KOPT-K1 (cell line): ENCODE measurements around the gene PCDHA7.
"Not testable (repeated sequence)": the region's sequence is repeated elsewhere in the genome, so short reads cannot be mapped to it uniquely, and the experiment has no call there.

Source experiments
- H3K27ac ChIP-seq: fragments of 200-600 bp; sonication (generic); 2 replicates; pipeline ENCODE4 v1.5.1; 2016; ENCODE audit warnings: antibody characterized with exemption, mild to moderate bottlenecking, low read depth, low read length; ENCODE audit not compliant: poor library complexity, severe bottlenecking
- H3K36me3 ChIP-seq: fragments of 200-600 bp; sonication (generic); 2 replicates; pipeline ENCODE4 v1.5.1; 2017; ENCODE audit warnings: antibody characterized with exemption, mild to moderate bottlenecking, low read length, moderate library complexity; ENCODE audit not compliant: insufficient read depth
- H3K9me3 ChIP-seq: fragments of 200-600 bp; sonication (generic); 2 replicates; pipeline ENCODE4 v1.5.1; 2017; ENCODE audit warnings: antibody characterized with exemption, low read length, mild to moderate bottlenecking; ENCODE audit not compliant: insufficient read depth, poor library complexity, severe bottlenecking

The PCDHA7 gene

GRCh38 chr5:140840978-140841962, 7.2 kb downstream of the PCDHA7 start, which contains the start of gene PCDHA8:
Gene PCDHA8, plus strand, starts transcription at chr5:140841187. Its CDS starts 135 bp downstream, at chr5:140841322.
- no peak within 1 kb of the TSS for H3K27ac ChIP-seq
- no peaks in the 10 kb centered on the region for H3K9me3 ChIP-seq
- no peaks in the 10 kb centered on the region for H3K36me3 ChIP-seq

- H3K27ac ChIP-seq, result no peak overlapping the region
- H3K36me3 ChIP-seq, result no peaks in the 10 kb centered on the region
- H3K9me3 ChIP-seq, result no peaks in the 10 kb centered on the region
Measured at GRCh38 chr5:140842798-140843733, 9.0 kb downstream of the PCDHA7 start.

- not testable (repeated sequence) for H3K9me3 ChIP-seq, H3K36me3 ChIP-seq, H3K27ac ChIP-seq
Measured at GRCh38 chr5:140848139-140849102, 14.4 kb downstream of the PCDHA7 start, which contains the start of gene PCDHA9. Gene PCDHA9, plus strand, starts transcription at chr5:140848382. Its CDS starts 114 bp downstream, at chr5:140848496.

GRCh38 chr5:140849831-140850634, 16.0 kb downstream of the PCDHA7 start:
- not testable (repeated sequence) for H3K27ac ChIP-seq, H3K9me3 ChIP-seq, H3K36me3 ChIP-seq

- H3K27ac ChIP-seq, result no peak within 1 kb of the TSS
- H3K9me3 ChIP-seq, result no peaks in the 10 kb centered on the region
- no peaks in the 10 kb centered on the region for H3K36me3 ChIP-seq
Measured at GRCh38 chr5:140855772-140856674, 22.0 kb downstream of the PCDHA7 start, which contains the start of gene PCDHA10. Gene PCDHA10, plus strand, starts transcription at chr5:140855897. Its CDS starts 152 bp downstream, at chr5:140856049.

- H3K9me3 ChIP-seq, result no peaks in the 10 kb centered on the region
- no peaks in the 10 kb centered on the region for H3K36me3 ChIP-seq
- H3K27ac ChIP-seq, result no peak overlapping the region
Measured at GRCh38 chr5:140857177-140857986, 23.3 kb downstream of the PCDHA7 start.

DNA sequence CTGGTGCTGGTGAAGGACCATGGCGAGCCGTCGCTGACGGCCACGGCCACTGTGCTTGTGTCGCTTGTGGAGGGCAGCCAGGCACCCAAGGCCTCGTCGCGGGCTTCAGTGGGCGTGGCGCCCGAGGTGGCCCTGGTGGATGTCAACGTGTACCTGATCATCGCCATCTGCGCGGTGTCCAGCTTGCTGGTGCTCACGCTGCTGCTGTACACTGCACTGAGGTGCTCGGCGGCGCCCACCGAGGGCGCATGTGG, 23.8 kb downstream of the PCDHA7 start:
- H3K9me3 ChIP-seq, result no peaks in the 10 kb centered on the region
- no peak overlapping the region for H3K27ac ChIP-seq
- H3K36me3 ChIP-seq, result no peaks in the 10 kb centered on the region

DNA sequence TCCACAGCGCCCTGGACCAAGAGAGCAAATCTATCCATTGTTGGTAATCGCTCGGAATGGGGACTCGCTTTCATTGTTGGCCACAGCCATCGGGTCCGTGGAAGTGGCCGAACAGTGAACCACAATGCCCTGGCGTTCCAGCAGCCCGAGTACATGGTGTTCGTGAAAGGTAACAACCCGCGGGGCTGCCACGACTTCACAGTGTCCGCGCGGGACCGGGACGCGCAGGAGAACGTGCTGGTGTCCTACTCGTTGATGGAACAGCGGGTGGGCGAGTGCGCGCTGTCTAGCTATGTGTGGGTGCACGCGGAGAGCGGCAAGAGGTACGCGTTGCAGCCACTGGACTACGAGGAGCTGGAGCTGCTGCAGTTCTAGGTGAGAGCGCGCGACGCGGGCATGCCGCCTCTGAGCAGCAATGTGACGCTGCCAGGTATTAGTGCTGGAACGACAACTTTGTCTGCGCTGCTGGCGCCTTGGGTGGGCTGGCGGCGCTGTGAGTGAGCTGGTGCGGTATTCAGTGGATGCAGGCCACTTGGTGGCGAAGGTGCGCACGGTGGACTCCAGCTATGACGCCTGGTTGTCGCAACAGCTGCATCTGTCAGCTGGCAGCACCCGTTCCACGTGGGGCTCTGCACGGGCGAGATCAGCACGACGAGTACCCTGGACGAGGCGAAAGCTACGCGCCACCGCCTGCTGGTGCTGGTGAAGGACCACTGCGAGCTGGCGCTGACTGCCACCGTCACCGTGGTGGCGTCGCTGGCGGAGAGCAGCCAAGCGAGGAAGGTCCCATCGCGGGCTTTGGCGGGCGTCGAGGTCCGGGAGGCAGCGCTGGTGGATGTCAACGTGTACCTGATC, 28.6 kb downstream of the PCDHA7 start:
- Histone ChIP-seq H3K27ac (no peak overlapping the region), H3K9me3 (no peaks in the 10 kb centered on the region), H3K36me3 (no peaks in the 10 kb centered on the region)

DNA sequence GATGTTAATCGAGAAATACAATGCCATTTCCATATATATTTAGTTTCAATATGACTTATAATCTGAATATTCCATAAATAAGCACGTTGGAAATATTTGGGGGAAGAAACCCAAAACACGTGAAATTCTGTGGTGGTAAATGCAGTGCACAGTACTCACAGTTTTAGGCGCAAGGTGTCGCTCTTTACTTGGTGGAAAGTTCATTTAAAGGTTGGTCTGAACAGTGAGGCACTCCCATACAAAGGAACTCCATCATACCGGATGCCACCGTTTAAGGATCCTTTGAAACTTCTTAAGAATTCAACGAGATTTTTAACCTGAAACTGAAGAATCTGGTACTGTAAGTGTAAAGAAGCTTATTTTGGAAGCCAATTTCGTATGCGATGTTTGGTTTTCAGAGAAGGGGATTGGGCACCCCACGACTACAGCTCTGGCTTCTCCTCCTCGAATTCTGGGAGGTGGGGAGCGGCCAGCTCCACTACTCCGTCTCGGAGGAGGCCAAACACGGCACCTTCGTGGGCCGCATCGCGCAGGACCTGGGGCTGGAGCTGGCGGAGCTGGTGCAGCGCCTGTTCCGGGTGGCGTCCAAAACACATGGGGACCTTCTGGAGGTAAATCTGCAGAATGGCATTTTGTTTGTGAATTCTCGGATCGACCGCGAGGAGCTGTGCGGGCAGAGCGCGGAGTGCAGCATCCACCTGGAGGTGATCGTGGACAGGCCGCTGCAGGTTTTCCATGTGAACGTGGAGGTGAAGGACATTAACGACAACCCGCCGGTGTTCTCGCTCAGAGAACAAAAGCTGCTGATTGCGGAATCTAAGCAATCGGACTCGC, 34.9 kb downstream of the PCDHA7 start, which contains the start of gene PCDHA11:
PCDHA11 (plus strand) TSS at position 237 of the 834 bp plus-strand sequence; CDS start at position 384, 147 bp downstream.
- no peaks in the 10 kb centered on the region for H3K9me3 ChIP-seq
- no peak within 1 kb of the TSS for H3K27ac ChIP-seq
- no peaks in the 10 kb centered on the region for H3K36me3 ChIP-seq

GRCh38 chr5:140869555-140869886, 35.5 kb downstream of the PCDHA7 start:
- H3K27ac ChIP-seq, result no peak overlapping the region
- no peaks in the 10 kb centered on the region for H3K36me3 ChIP-seq
- H3K9me3 ChIP-seq, result no peaks in the 10 kb centered on the region
